Natural killer cell (primary cell): ENCODE data around the gene FRMPD2. TPM values are rescaled to one million over a fixed set of nuclear protein-coding genes. Genes with fewer than 3 reads are reported as not detected.

ENCODE experiments used
- ATAC-seq, 3 donors: fragments of 150-1000 bp in 2 of 3; fragments of 200-7000 bp in 1 of 3; cut with Tn5 transposase; 1 replicate in 1 of 3; 2 replicates in 2 of 3; pipeline ENCODE4 v1.10.0; 2021; ENCODE audit warnings: mild to moderate bottlenecking in 2 of 3, moderate library complexity in 2 of 3
- DNase-seq, 2 donors: peaks; one replicate each; pipeline versions ENCODE4 v3.0.0 to v3.0.0-alpha.2; 2013 to 2021; ENCODE audit warnings: mixed read lengths in 1 of 2
- H3K27ac ChIP-seq: one replicate; pipeline ENCODE4 v1.5.1; 2013; ENCODE audit warnings: mild to moderate bottlenecking, low read length
- H3K27me3 ChIP-seq: one replicate; pipeline ENCODE4 v1.6.1; 2013; ENCODE audit warnings: low read length; ENCODE audit not compliant: control insufficient read depth, insufficient read depth
- H3K36me3 ChIP-seq: one replicate; pipeline ENCODE4 v1.6.1; 2013; ENCODE audit warnings: low read length; ENCODE audit not compliant: control insufficient read depth, insufficient read depth
- H3K4me1 ChIP-seq: one replicate; pipeline ENCODE4 v1.6.1; 2013; ENCODE audit warnings: low read length; ENCODE audit not compliant: control insufficient read depth, insufficient read depth
- H3K4me3 ChIP-seq: one replicate; pipeline ENCODE4 v1.5.1; 2013; ENCODE audit warnings: low read length
- H3K9me3 ChIP-seq: one replicate; pipeline ENCODE4 v1.6.1; 2013; ENCODE audit warnings: low read length; ENCODE audit not compliant: control insufficient read depth, insufficient read depth
- H3K27ac Mint-ChIP-seq, 2 donors: one replicate each; pipeline ENCODE4 v1.8.0; 2022; ENCODE audit warnings: mild to moderate bottlenecking in 2 of 2, mixed read lengths in 2 of 2, moderate library complexity in 1 of 2
- H3K27me3 Mint-ChIP-seq, 2 donors: one replicate each; pipeline ENCODE4 v1.8.0; 2022; ENCODE audit warnings: low read depth in 2 of 2, mixed read lengths in 2 of 2
- H3K36me3 Mint-ChIP-seq: one replicate; pipeline ENCODE4 v1.8.0; 2022; ENCODE audit warnings: mixed read lengths
- H3K4me1 Mint-ChIP-seq, 2 donors: one replicate each; pipeline ENCODE4 v1.8.0; 2022; ENCODE audit warnings: mixed read lengths in 2 of 2
- H3K4me3 Mint-ChIP-seq: one replicate; pipeline ENCODE4 v1.8.0; 2022; ENCODE audit warnings: mild to moderate bottlenecking, moderate library complexity, mixed read lengths
- H3K9me3 Mint-ChIP-seq, 2 donors: one replicate each; pipeline ENCODE4 v1.8.0; 2022; ENCODE audit warnings: mixed read lengths in 2 of 2
- WGBS: methylation state at CpG from one replicate; pipeline ENCODE4 v1.1.7; 2013; ENCODE audit warnings: missing lambda C conversion rate; ENCODE audit not compliant: insufficient coverage; 5-methylcytosine and 5-hydroxymethylcytosine counted together
- intact Hi-C: fragments of 100-400 bp; cut with micrococcal nuclease; formaldehyde crosslinking; loops from one replicate; pipeline ENCODE4 v1.14.2; 2022
- total RNA-seq, 4 donors: library from RNA; stranded (reverse); fragments of 120-200 nt in 1 of 4; gene quantifications; one replicate each; pipeline versions ENCODE4 v1.2.3 to v1.2.4, GENCODE V29; 2013 to 2022
- TF ChIP-seq, protein P1 (sequence below): fragments of 200-600 bp; IDR thresholded peaks from one replicate; pipeline ENCODE4 v1.8.0; 2022; ENCODE audit warnings: antibody characterized with exemption

Gene FRMPD2
- total RNA-seq, 3 donors from 2014 or later (not counting 1 experiment from before 2014, with no cell fraction given): 0.20 TPM; not detected in 2

GRCh38 chr10:48252354-48252650 is 22.2 kb downstream of the FRMPD2 start:
- Histone ChIP-seq H3K27me3 (no peaks in the 10 kb centered on the region), H3K36me3 (no peaks in the 10 kb centered on the region), H3K9me3 (no peaks in the 10 kb centered on the region), H3K4me3 (no peak overlapping the region), H3K4me1 (no peaks in the 10 kb centered on the region), H3K27ac (no peak overlapping the region)
- Mint-ChIP-seq H3K36me3 (no peaks in the 10 kb centered on the region), H3K27me3 (peaks cover 5 to 7% of the 10 kb centered on the region in 2 donors), H3K4me1 (peaks cover 0 to 6% of the 10 kb centered on the region in 2 donors), H3K9me3 (no peaks in the 10 kb centered on the region), H3K27ac (no peak overlapping the region), H3K4me3 (no peak overlapping the region)
- DNase-seq (no peak), ATAC-seq (no peak)
- intact Hi-C loops: no loop called here
- TF ChIP-seq, protein P1, sequence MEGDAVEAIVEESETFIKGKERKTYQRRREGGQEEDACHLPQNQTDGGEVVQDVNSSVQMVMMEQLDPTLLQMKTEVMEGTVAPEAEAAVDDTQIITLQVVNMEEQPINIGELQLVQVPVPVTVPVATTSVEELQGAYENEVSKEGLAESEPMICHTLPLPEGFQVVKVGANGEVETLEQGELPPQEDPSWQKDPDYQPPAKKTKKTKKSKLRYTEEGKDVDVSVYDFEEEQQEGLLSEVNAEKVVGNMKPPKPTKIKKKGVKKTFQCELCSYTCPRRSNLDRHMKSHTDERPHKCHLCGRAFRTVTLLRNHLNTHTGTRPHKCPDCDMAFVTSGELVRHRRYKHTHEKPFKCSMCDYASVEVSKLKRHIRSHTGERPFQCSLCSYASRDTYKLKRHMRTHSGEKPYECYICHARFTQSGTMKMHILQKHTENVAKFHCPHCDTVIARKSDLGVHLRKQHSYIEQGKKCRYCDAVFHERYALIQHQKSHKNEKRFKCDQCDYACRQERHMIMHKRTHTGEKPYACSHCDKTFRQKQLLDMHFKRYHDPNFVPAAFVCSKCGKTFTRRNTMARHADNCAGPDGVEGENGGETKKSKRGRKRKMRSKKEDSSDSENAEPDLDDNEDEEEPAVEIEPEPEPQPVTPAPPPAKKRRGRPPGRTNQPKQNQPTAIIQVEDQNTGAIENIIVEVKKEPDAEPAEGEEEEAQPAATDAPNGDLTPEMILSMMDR: no peak
- WGBS: 91% methylated on average over 5 of the region's 5 CpGs

GRCh38 chr10:48251525-48252353 is 22.8 kb downstream of the FRMPD2 start:
- Histone ChIP-seq H3K9me3 (no peaks in the 10 kb centered on the region), H3K4me3 (no peak overlapping the region), H3K27ac (no peak overlapping the region), H3K27me3 (no peaks in the 10 kb centered on the region), H3K36me3 (no peaks in the 10 kb centered on the region), H3K4me1 (no peaks in the 10 kb centered on the region)
- intact Hi-C loops: no loop called here
- H3K9me3 Mint-ChIP-seq: no peaks in the 10 kb centered on the region
- no peak overlapping the region for H3K27ac Mint-ChIP-seq
- 87% methylated on average over 12 of the region's 13 CpGs for WGBS
- no peak for ATAC-seq
- no peaks in the 10 kb centered on the region for H3K36me3 Mint-ChIP-seq
- H3K4me3 Mint-ChIP-seq: no peak overlapping the region
- peaks cover 5 to 7% of the 10 kb centered on the region in 2 donors for H3K27me3 Mint-ChIP-seq
- no peak for DNase-seq
- TF ChIP-seq, protein P1: no peak
- peaks cover 0 to 6% of the 10 kb centered on the region in 2 donors for H3K4me1 Mint-ChIP-seq

DNA sequence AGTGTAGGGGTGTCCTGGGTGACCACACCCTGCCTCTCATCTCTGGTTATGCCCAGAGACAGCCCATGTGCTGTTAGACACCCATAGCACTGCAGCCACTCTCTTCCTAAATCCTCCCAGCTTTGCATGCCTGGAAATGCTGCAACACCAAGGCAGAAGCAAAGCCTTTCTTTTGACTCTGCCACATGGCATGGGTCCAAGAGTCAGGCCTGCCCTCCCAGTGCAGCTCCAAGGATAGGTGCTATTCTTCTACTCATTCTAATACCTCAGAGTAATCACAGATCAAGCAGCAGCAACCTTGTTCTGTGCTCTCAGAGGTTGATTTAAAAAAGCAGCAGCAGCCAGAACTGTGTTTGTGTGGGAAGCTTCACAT is 23.4 kb downstream of the FRMPD2 start:
- Histone ChIP-seq H3K36me3 (no peaks in the 10 kb centered on the region), H3K4me3 (no peak overlapping the region), H3K4me1 (no peaks in the 10 kb centered on the region), H3K9me3 (no peaks in the 10 kb centered on the region), H3K27me3 (no peaks in the 10 kb centered on the region), H3K27ac (no peak overlapping the region)
- Mint-ChIP-seq H3K36me3 (no peaks in the 10 kb centered on the region), H3K4me1 (peaks cover 0 to 6% of the 10 kb centered on the region in 2 donors), H3K4me3 (no peak overlapping the region), H3K9me3 (no peaks in the 10 kb centered on the region), H3K27ac (no peak overlapping the region), H3K27me3 (peaks cover 5 to 7% of the 10 kb centered on the region in 2 donors)
- TF ChIP-seq, protein P1: no peak
- DNase-seq: no peak
- intact Hi-C loops: no loop called here
- no peak for ATAC-seq
